ENCODE measurements around the gene HUS1. TPM values are rescaled to one million over a fixed set of nuclear protein-coding genes. Genes with fewer than 3 reads are reported as not detected.

The HUS1 gene
- total RNA-seq, 2 experiments from 2014 or later: 55.0 to 61.2 TPM

- intact Hi-C loops (cut with micrococcal nuclease): no loop called here
These were observed 5.7 kb downstream of the HUS1 start for GRCh38 chr7:47973739-47974138.

GRCh38 chr7:47970761-47971160 is 8.7 kb downstream of the HUS1 start:
- DNase-seq: no peak
- peak overlapping the region; percentile 60 for H3K27ac Mint-ChIP-seq
- intact Hi-C loops (cut with micrococcal nuclease): no loop called here
- no peaks in the 10 kb centered on the region for H3K9me3 Mint-ChIP-seq
- H3K27me3 Mint-ChIP-seq (ENCODE audit: low read depth): no peaks in the 10 kb centered on the region
- peaks cover 45% of the 10 kb centered on the region for H3K4me1 Mint-ChIP-seq (ENCODE audit: low read depth)
- no peak overlapping the region for H3K4me3 Mint-ChIP-seq
- CTCF ChIA-PET: interaction anchor here (1.0 kb wide), 2 partner anchors 19 to 26 kb away, joined by 3 read pairs; no protein-coding TSS in a partner anchor
- peaks cover 63% of the 10 kb centered on the region for H3K36me3 Mint-ChIP-seq (ENCODE audit: low read depth)

More at GRCh38 chr7:47973739-47974138, 5.7 kb downstream of the HUS1 start:
- Mint-ChIP-seq H3K4me3 (no peak overlapping the region), H3K27ac (peak overlapping the region; percentile 84), H3K36me3 (ENCODE audit: low read depth) (peaks cover 64% of the 10 kb centered on the region), H3K9me3 (no peaks in the 10 kb centered on the region), H3K27me3 (ENCODE audit: low read depth) (no peaks in the 10 kb centered on the region), H3K4me1 (ENCODE audit: low read depth) (peaks cover 61% of the 10 kb centered on the region)
- CTCF ChIA-PET: interaction anchor here (0.7 to 1.2 kb wide), 2 partner anchors 137 to 181 kb away, joined by 3 to 5 read pairs; no protein-coding TSS in a partner anchor
- DNase-seq: peak; percentile 60

- H3K36me3 Mint-ChIP-seq (ENCODE audit: low read depth): peaks cover 66% of the 10 kb centered on the region
These were observed 10.3 kb downstream of the HUS1 start for GRCh38 chr7:47968847-47969774.

GRCh38 chr7:47967708-47968107 is 11.7 kb downstream of the HUS1 start:
- Mint-ChIP-seq H3K36me3 (ENCODE audit: low read depth) (peaks cover 57% of the 10 kb centered on the region), H3K4me3 (no peak overlapping the region), H3K9me3 (no peaks in the 10 kb centered on the region), H3K4me1 (ENCODE audit: low read depth) (peaks cover 25% of the 10 kb centered on the region), H3K27ac (no peak overlapping the region), H3K27me3 (ENCODE audit: low read depth) (no peaks in the 10 kb centered on the region)
- no peak for DNase-seq
- CTCF ChIA-PET: interaction anchor here (0.6 to 1.8 kb wide), 4 partner anchors 23 to 143 kb away, joined by 3 to 13 read pairs (median 4); no protein-coding TSS in a partner anchor
- intact Hi-C loops (cut with micrococcal nuclease): loop anchor here (2.0 kb wide), 1 partner anchor 23 kb away; no protein-coding TSS in a partner anchor

More at GRCh38 chr7:47968847-47969774, 10.3 kb downstream of the HUS1 start:
- Mint-ChIP-seq H3K27ac (peak overlapping the region; percentile 53), H3K4me1 (ENCODE audit: low read depth) (peaks cover 37% of the 10 kb centered on the region), H3K4me3 (no peak overlapping the region), H3K9me3 (no peaks in the 10 kb centered on the region), H3K27me3 (ENCODE audit: low read depth) (no peaks in the 10 kb centered on the region)
- intact Hi-C loops (cut with micrococcal nuclease): loop anchor here (2.0 kb wide), 1 partner anchor 24 kb away; no protein-coding TSS in a partner anchor
- CTCF ChIA-PET: interaction anchor here (0.6 to 1.8 kb wide), 5 partner anchors 9 to 189 kb away, joined by 3 to 14 read pairs (median 6); no protein-coding TSS in a partner anchor
- peak; percentile 62 for DNase-seq

- Mint-ChIP-seq H3K36me3 (ENCODE audit: low read depth) (peaks cover 58% of the 10 kb centered on the region), H3K27me3 (ENCODE audit: low read depth) (no peaks in the 10 kb centered on the region), H3K4me1 (ENCODE audit: low read depth) (peaks cover 22% of the 10 kb centered on the region), H3K9me3 (no peaks in the 10 kb centered on the region), H3K27ac (no peak overlapping the region), H3K4me3 (no peak overlapping the region)
- DNase-seq: no peak
- intact Hi-C loops (cut with micrococcal nuclease): no loop called here
- CTCF ChIA-PET: interaction anchor here (0.6 to 1.2 kb wide), 3 partner anchors 30 to 143 kb away, joined by 3 to 4 read pairs (median 3); no protein-coding TSS in a partner anchor
These were observed 12.3 kb downstream of the HUS1 start for GRCh38 chr7:47967123-47967522.

GRCh38 chr7:47965456-47965855 is 14.0 kb downstream of the HUS1 start:
- no peak overlapping the region for H3K4me3 Mint-ChIP-seq
- intact Hi-C loops (cut with micrococcal nuclease): no loop called here
- H3K9me3 Mint-ChIP-seq: no peaks in the 10 kb centered on the region
- H3K27me3 Mint-ChIP-seq (ENCODE audit: low read depth): no peaks in the 10 kb centered on the region
- H3K27ac Mint-ChIP-seq: no peak overlapping the region
- peaks cover 64% of the 10 kb centered on the region for H3K36me3 Mint-ChIP-seq (ENCODE audit: low read depth)
- CTCF ChIA-PET: interaction anchor here (0.8 kb wide), 2 partner anchors 26 to 145 kb away, joined by 3 read pairs; no protein-coding TSS in a partner anchor
- no peak for DNase-seq
- peaks cover 16% of the 10 kb centered on the region for H3K4me1 Mint-ChIP-seq (ENCODE audit: low read depth)

- no peak overlapping the region for H3K27ac Mint-ChIP-seq
- CTCF ChIA-PET: interaction anchor here (0.7 to 1.5 kb wide), 2 partner anchors 133 to 148 kb away, joined by 3 to 5 read pairs; no protein-coding TSS in a partner anchor
- H3K4me1 Mint-ChIP-seq (ENCODE audit: low read depth): peaks cover 1% of the 10 kb centered on the region
These were observed 17.2 kb downstream of the HUS1 start for GRCh38 chr7:47962262-47962661.

GRCh38 chr7:47957156-47957555 is 22.3 kb downstream of the HUS1 start:
- peaks cover 2% of the 10 kb centered on the region for H3K9me3 Mint-ChIP-seq
- intact Hi-C loops (cut with micrococcal nuclease): no loop called here
- no peak overlapping the region for H3K4me3 Mint-ChIP-seq
- no peaks in the 10 kb centered on the region for H3K4me1 Mint-ChIP-seq (ENCODE audit: low read depth)
- no peak overlapping the region for H3K27ac Mint-ChIP-seq
- CTCF ChIA-PET: no interaction called here
- H3K36me3 Mint-ChIP-seq (ENCODE audit: low read depth): peaks cover 41% of the 10 kb centered on the region
- no peaks in the 10 kb centered on the region for H3K27me3 Mint-ChIP-seq (ENCODE audit: low read depth)
- no peak for DNase-seq

More at GRCh38 chr7:47962262-47962661, 17.2 kb downstream of the HUS1 start:
- intact Hi-C loops (cut with micrococcal nuclease): no loop called here
- H3K27me3 Mint-ChIP-seq (ENCODE audit: low read depth): no peaks in the 10 kb centered on the region
- no peak overlapping the region for H3K4me3 Mint-ChIP-seq
- H3K36me3 Mint-ChIP-seq (ENCODE audit: low read depth): peaks cover 59% of the 10 kb centered on the region
- no peak for DNase-seq
- H3K9me3 Mint-ChIP-seq: peaks cover 2% of the 10 kb centered on the region

GRCh38 chr7:47956220-47956619 is 23.2 kb downstream of the HUS1 start:
- H3K9me3 Mint-ChIP-seq: peaks cover 2% of the 10 kb centered on the region
- no peak for DNase-seq
- H3K4me3 Mint-ChIP-seq: no peak overlapping the region
- no peaks in the 10 kb centered on the region for H3K4me1 Mint-ChIP-seq (ENCODE audit: low read depth)
- intact Hi-C loops (cut with micrococcal nuclease): no loop called here
- CTCF ChIA-PET: no interaction called here
- H3K27me3 Mint-ChIP-seq (ENCODE audit: low read depth): no peaks in the 10 kb centered on the region
- H3K36me3 Mint-ChIP-seq (ENCODE audit: low read depth): peaks cover 31% of the 10 kb centered on the region
- H3K27ac Mint-ChIP-seq: no peak overlapping the region

- Mint-ChIP-seq H3K4me3 (no peak overlapping the region), H3K36me3 (ENCODE audit: low read depth) (peaks cover 24% of the 10 kb centered on the region), H3K4me1 (ENCODE audit: low read depth) (no peaks in the 10 kb centered on the region), H3K9me3 (peaks cover 2% of the 10 kb centered on the region), H3K27me3 (ENCODE audit: low read depth) (no peaks in the 10 kb centered on the region), H3K27ac (no peak overlapping the region)
- intact Hi-C loops (cut with micrococcal nuclease): no loop called here
- DNase-seq: no peak
- CTCF ChIA-PET: no interaction called here
These were observed 25.0 kb downstream of the HUS1 start for GRCh38 chr7:47954231-47954911.

- no peak overlapping the region for H3K27ac Mint-ChIP-seq
These were observed 25.6 kb downstream of the HUS1 start for GRCh38 chr7:47953822-47954221.

GRCh38 chr7:47952224-47952623 is 27.2 kb downstream of the HUS1 start:
- no peaks in the 10 kb centered on the region for H3K4me1 Mint-ChIP-seq (ENCODE audit: low read depth)
- peaks cover 13% of the 10 kb centered on the region for H3K36me3 Mint-ChIP-seq (ENCODE audit: low read depth)
- no peak overlapping the region for H3K27ac Mint-ChIP-seq
- no peak overlapping the region for H3K4me3 Mint-ChIP-seq
- intact Hi-C loops (cut with micrococcal nuclease): no loop called here
- CTCF ChIA-PET: interaction anchor here (1.2 to 1.6 kb wide), 2 partner anchors 13 to 18 kb away, joined by 3 read pairs; no protein-coding TSS in a partner anchor
- no peaks in the 10 kb centered on the region for H3K27me3 Mint-ChIP-seq (ENCODE audit: low read depth)
- no peaks in the 10 kb centered on the region for H3K9me3 Mint-ChIP-seq
- no peak for DNase-seq

More at GRCh38 chr7:47953822-47954221, 25.6 kb downstream of the HUS1 start:
- CTCF ChIA-PET: interaction anchor here (1.4 kb wide), 1 partner anchor 9 kb away, joined by 3 read pairs; no protein-coding TSS in a partner anchor
- DNase-seq: no peak
- intact Hi-C loops (cut with micrococcal nuclease): no loop called here
- Mint-ChIP-seq H3K36me3 (ENCODE audit: low read depth) (peaks cover 24% of the 10 kb centered on the region), H3K4me3 (no peak overlapping the region), H3K27me3 (ENCODE audit: low read depth) (no peaks in the 10 kb centered on the region), H3K9me3 (peaks cover 2% of the 10 kb centered on the region), H3K4me1 (ENCODE audit: low read depth) (no peaks in the 10 kb centered on the region)
